ENCODE measurements around the gene FRMD3.

Gene FRMD3

GRCh38 chr9:83388346-83388745, 149.9 kb downstream of the FRMD3 start:
- no peaks in the 10 kb centered on the region for H3K9me3 ChIP-seq
- peaks cover 4 to 14% of the 10 kb centered on the region in 2 experiments for H3K4me1 ChIP-seq (ENCODE audit: control insufficient read depth in 1 of 2, insufficient read depth in 1 of 2, low read depth in 1 of 2, low read length in 1 of 2)
- no peaks in the 10 kb centered on the region for H3K27me3 ChIP-seq
- H3K27ac ChIP-seq: no peak overlapping the region
- no peak overlapping the region for H3K4me3 ChIP-seq (ENCODE audit: low read depth in 1 of 2, low read length in 1 of 2)
- TF ChIP-seq CTCF (IDR thresholded peaks at IDR 0.05): no peak
- H3K36me3 ChIP-seq: peaks cover 3% of the 10 kb centered on the region

GRCh38 chr9:83387401-83388185, 150.6 kb downstream of the FRMD3 start:
- no peak overlapping the region for H3K27ac ChIP-seq
- no peaks in the 10 kb centered on the region for H3K9me3 ChIP-seq
- peaks cover 4 to 14% of the 10 kb centered on the region in 2 experiments for H3K4me1 ChIP-seq (ENCODE audit: control insufficient read depth in 1 of 2, insufficient read depth in 1 of 2, low read depth in 1 of 2, low read length in 1 of 2)
- no peak overlapping the region for H3K4me3 ChIP-seq (ENCODE audit: low read depth in 1 of 2, low read length in 1 of 2)
- no peaks in the 10 kb centered on the region for H3K27me3 ChIP-seq
- peaks cover 3% of the 10 kb centered on the region for H3K36me3 ChIP-seq
- TF ChIP-seq CTCF (IDR thresholded peaks at IDR 0.05): no peak

GRCh38 chr9:83385317-83385716, 152.9 kb downstream of the FRMD3 start:
- Histone ChIP-seq H3K27me3 (no peaks in the 10 kb centered on the region), H3K27ac (no peak overlapping the region), H3K4me1 (ENCODE audit: control insufficient read depth in 1 of 2, insufficient read depth in 1 of 2, low read depth in 1 of 2, low read length in 1 of 2) (peaks cover 4 to 14% of the 10 kb centered on the region in 2 experiments), H3K4me3 (ENCODE audit: low read depth in 1 of 2, low read length in 1 of 2) (no peak overlapping the region), H3K9me3 (no peaks in the 10 kb centered on the region), H3K36me3 (peaks cover 3% of the 10 kb centered on the region)
- TF ChIP-seq CTCF (IDR thresholded peaks at IDR 0.05): no peak

- Histone ChIP-seq H3K9me3 (no peaks in the 10 kb centered on the region), H3K36me3 (peaks cover 1% of the 10 kb centered on the region), H3K27me3 (no peaks in the 10 kb centered on the region), H3K4me1 (ENCODE audit: control insufficient read depth in 1 of 2, insufficient read depth in 1 of 2, low read depth in 1 of 2, low read length in 1 of 2) (peaks cover 4 to 14% of the 10 kb centered on the region in 2 experiments), H3K27ac (no peak overlapping the region), H3K4me3 (ENCODE audit: low read depth in 1 of 2, low read length in 1 of 2) (no peak overlapping the region)
- no peak for TF ChIP-seq CTCF (IDR thresholded peaks at IDR 0.05)
Observed at GRCh38 chr9:83384214-83384613, 154.0 kb downstream of the FRMD3 start.

GRCh38 chr9:83383034-83383433, 155.2 kb downstream of the FRMD3 start:
- no peak for TF ChIP-seq CTCF (IDR thresholded peaks at IDR 0.05)
- no peaks in the 10 kb centered on the region for H3K9me3 ChIP-seq

More at GRCh38 chr9:83383034-83383433, 155.2 kb downstream of the FRMD3 start:
- Histone ChIP-seq H3K4me3 (ENCODE audit: low read depth in 1 of 2, low read length in 1 of 2) (no peak overlapping the region), H3K27ac (no peak overlapping the region), H3K27me3 (no peaks in the 10 kb centered on the region), H3K4me1 (ENCODE audit: control insufficient read depth in 1 of 2, insufficient read depth in 1 of 2, low read depth in 1 of 2, low read length in 1 of 2) (peaks cover 4 to 14% of the 10 kb centered on the region in 2 experiments), H3K36me3 (no peaks in the 10 kb centered on the region)

Measured in neutrophil (primary cell).